HG02943 (cell line): Measurements from ENCODE around the gene SPECC1.
"Not testable (repeated sequence)": the region's sequence is repeated elsewhere in the genome, so short reads cannot be mapped to it uniquely, and the experiment has no call there.

Source experiments
- ATAC-seq: cut with Tn5 transposase; IDR thresholded peaks from one replicate; pipeline ENCODE4 v1.9.1; 2021; ENCODE audit warnings: mild to moderate bottlenecking, low read depth, moderate library complexity; ENCODE audit not compliant: unreplicated experiment

The SPECC1 gene

DNA sequence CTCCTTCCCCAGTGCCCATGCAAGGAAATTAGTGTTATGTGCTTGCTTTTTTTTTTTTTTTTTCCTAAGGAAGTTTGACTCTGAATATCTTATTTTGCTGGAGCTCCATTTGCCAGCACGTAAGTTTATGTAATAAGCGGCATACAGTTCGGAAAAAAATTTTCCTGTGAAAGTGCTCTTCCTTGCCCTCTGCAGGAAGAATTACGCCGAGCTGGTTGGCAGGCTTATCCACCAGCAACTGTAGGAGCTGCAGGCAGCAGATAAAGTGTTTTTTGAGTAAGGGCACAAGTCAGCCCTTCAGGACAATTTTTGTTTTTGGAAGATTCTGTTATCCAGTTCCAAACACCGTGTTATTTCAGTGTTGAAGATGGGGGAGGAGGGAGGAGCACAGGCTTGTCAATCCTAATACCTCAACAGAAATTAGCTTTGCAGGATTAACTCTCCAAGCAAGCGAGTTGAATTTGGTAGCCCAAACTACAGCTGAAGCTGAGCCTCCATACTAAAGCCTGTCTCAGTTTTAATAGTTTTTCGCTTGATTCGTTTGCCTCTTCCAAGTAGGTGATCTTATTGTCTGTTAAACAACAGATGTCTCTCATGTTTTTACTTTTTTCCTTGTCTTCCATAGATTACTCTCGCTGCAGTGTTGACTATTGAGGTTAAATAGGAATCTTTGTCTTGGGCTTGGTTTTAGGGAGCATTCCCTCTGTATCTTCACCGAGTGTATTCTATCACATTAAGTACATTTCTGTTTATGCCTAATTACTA lies 1.1 kb downstream of the SPECC1 start:
- ATAC-seq = no peak

DNA sequence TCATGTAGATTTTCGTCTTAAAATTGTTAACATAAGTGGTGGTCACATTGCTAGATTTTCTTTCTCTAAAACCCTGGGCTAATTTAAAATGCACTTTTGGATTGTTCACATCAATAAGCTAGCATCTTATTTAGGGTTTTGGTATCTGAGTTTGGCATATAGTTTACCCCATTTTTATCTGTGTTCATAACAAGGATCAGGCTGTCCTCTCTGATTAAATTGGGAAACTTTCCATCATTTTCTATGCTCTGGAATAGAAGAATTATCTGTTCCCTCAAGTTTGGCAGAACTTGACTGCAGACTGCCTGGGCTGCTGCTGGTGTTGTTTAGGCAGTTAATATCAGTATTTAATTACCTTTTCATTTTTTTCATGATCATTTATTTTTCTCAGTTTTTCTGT lies 1.8 kb downstream of the SPECC1 start:
- ATAC-seq = no peak

DNA sequence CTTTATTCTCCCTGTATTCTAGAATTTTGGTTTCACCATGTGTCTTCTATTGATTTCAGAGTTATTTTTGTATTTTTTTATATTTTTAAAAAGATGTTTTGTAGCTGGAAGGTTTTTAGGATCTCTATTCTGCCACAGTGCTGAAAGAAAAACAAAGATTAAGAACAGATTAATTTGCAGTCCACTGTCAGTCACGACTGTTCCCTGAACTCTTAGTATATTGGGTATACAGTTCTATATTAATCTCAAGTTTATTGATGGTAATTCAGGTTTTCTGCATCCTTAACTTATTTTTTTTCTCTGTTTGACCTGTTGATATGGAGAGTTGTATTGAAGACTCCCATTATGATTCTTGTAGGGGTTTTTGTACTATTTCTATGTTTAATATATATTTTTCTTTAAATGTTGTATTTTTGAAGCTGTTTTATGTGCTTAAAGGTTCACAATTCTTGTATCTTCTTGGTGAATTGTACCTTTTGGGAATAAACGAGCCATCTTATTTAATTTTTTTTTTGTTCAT lies 2.9 kb downstream of the SPECC1 start:
- no peak for ATAC-seq

DNA sequence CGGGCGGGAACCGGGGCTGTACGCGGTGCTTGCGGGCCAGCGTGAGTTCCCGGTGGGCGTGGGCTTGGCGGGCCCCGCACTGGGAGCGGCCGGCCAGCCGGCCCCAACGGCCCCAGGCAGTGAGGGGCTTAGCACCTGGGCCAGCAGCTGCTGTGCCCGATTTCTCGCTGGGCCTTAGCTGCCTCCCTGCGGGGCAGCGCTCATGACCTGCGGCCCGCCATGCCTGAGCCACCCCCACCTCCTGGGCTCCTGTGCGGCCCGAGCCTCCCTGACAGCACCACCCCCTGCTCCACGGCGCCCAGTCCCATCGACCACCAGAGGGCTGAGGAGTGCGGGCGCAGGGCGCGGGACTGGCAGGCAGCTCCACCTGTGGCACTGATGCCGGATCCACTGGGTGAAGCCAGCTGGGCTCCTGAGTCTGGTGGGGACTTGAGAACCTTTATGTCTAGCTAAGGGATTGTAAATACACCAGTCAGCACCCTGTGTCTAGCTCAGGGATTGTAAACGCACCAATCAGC lies 7.4 kb downstream of the SPECC1 start:
- ATAC-seq = not testable (repeated sequence)

DNA sequence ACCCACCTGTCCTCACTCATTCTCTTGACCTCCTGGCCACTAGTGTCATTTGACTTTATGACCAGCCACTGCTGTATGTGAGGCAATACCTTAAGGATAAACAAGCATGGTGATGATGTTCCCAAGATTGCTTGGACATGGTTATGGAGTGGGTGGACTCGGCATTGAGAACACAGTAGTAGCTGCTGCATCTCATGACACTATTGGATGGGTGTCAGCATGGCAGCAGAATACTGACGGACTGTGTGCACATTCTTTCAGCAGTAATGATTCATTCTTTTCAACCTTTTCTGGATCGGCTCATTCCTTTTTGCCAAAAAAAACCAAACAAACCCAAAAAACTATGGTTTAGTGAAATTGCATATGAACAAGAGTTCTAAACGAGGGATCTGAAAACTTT lies 13.5 kb downstream of the SPECC1 start:
- no peak for ATAC-seq

DNA sequence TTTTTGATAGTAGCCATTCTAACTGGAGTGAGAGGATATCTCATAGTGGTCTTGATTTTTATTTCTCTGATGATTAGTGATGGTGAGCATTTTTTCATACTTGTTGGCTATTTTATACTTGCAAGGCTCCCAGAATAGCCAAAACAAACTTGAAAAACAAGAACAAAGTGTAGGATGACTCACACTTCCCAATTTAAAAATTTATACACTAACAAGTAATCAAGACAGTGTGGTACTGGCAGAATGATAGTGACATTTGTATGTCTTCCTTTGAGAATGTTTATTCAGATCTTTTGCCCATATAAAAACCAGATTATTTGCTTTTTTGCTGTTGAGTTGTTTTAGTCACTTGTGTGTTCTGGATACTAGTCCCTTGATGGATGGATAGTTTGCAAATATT lies 17.8 kb downstream of the SPECC1 start:
- ATAC-seq = no peak

- ATAC-seq = no peak
Measured at GRCh38 chr17:20028443-20028842, 19.3 kb downstream of the SPECC1 start.

- ATAC-seq = no peak
Measured at GRCh38 chr17:20032636-20033035, 23.5 kb downstream of the SPECC1 start.

GRCh38 chr17:20033415-20033814 lies 24.3 kb downstream of the SPECC1 start:
- ATAC-seq = no peak

DNA sequence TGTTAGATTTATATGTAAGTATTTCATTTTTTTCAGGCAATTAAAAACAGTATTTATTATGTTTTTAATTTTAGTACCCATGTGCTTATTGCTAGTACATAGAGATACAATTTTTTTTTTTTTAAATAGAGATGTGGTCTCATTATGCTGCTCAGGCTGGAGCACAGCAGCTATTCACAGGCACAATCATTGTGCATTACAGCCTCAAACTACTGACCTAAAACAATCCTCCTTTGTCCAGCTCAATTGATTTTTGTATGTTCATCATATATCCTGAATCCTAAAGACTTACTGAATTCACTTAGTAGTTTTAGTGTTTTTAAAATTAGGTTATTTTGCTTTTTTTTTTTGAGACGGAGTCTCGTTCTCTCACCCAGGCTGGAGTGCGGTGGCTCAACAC lies 26.3 kb downstream of the SPECC1 start:
- ATAC-seq = no peak

DNA sequence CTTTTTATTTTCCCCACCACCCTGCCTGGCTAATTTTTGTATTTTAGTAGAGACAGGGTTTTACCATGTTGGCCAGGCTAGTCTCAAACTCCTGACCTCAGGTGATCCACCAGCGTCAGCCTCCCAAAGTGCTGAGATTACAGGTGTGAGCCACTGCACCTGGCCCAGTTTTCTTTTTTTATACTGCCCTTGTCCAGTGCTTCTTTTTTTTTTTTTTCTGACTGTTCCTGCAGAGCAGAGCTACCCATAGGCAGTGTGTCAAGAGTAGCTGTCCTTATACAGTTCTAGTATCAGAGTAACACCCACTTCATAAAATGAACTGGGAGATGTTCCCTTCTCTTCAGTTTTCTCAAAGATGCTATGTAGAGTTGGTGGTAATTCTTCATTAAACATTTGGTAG lies 28.1 kb downstream of the SPECC1 start:
- ATAC-seq = not testable (repeated sequence)

DNA sequence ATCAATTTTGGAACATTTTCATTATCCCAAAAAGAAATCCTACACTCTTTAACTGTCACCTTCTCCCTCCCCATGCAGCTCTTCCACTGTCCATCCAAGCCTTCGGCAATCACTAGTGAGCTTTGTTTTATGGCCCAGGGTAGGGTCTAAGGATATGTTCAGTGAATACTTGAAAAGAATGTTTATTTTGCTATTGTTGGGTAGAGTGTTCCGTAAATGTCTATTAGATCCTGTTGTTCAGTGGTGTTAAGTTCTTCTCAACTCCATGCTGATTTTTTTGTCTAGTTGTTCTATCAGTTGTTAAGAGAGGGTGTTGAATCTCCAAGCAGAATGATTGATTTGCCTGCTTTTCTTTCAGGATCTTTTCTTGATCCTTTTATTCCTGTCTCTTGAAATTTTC lies 29.9 kb downstream of the SPECC1 start:
- ATAC-seq = no peak

- no peak for ATAC-seq
Measured at GRCh38 chr17:20040216-20040615, 31.1 kb downstream of the SPECC1 start.

GRCh38 chr17:20043021-20043420 lies 33.9 kb downstream of the SPECC1 start:
- ATAC-seq = no peak

DNA sequence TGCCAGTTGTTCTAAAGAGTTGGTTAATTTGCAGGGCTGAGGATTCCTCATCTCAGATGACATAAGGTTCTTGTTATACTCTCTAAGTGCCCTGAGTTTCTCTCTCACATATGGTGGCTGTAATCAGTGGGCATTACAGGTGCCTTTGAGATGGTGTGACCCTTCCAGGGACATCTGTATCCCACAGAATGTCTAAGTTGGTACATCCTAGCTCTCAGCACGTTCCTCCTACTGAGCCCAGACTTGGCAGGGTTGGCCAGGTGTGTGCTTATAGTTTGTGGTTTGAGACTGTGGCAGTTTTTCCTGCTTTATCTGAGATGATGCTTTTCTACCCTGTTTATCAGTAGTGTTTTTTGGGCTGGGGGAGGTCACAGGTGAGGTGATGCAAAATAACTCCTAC lies 36.3 kb downstream of the SPECC1 start:
- no peak for ATAC-seq

DNA sequence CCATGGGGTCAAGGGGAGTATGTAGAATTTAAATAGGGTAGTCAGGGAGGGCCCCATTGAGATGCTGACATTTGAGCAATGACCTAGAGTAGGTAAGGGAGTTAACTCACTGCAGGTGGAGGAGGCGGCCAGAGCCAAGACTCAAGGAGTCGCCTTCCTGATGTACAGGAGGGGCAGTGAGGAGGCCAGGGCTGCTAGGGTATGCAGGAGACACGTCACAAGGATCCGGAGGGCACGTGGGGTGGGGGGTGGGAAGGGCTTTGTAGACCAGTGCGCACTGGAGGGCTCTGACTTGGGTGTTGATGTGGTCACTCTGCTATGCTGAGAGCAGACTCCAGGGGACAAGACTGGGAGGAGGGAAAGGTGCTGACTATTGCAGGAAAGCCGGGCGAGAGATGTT lies 37.5 kb downstream of the SPECC1 start:
- no peak for ATAC-seq

- ATAC-seq = no peak
Measured at GRCh38 chr17:20051624-20052023, 42.5 kb downstream of the SPECC1 start.

GRCh38 chr17:20053361-20053964 lies 44.3 kb downstream of the SPECC1 start:
- ATAC-seq = no peak

DNA sequence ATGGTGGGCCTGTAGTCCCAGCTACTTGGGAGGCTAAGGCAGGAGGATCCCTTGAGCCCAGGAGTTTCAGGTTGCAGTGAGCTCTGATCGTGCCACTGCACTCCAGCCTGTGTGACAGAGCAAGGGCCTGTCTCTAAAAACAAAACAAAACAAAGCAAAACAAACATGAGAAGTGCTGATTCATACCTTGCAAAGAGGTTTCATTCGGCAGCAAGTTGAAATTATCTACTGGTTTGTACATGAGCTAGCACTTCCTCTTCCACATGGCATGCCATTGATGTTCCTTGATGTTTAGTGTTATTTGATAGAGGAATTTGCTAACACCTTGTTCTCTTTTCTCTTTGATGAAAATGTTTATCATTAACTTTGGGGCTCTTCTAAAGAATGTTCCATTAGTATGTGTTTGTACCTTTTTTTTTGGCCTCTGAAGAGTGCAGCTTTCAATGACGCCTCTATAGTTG lies 50.6 kb downstream of the SPECC1 start:
- no peak for ATAC-seq

- peak; percentile 50 for ATAC-seq
Measured at GRCh38 chr17:20063665-20064648, 54.8 kb downstream of the SPECC1 start.

DNA sequence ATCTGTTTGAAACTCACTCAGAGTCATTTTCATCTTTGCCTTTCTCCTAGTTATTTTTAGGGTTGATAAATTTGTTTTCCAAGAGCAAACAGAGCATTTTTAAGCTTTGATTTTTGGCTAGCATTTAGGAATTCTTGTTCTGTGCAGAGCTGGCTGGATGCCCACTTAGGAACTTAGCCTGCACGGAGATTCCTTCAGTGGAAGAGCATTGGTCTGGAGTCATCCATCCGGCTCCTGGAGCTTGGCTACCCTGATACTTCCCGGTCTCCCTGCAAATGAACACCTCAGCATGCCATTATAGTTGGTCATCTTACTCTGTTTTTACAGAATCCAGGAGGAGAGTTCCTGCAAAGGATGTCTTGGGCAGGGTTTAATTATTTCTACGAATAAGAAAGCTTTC lies 57.1 kb downstream of the SPECC1 start:
- no peak for ATAC-seq
